ENCODE data around the gene SEMG1.

The SEMG1 gene

GRCh38 chr20:45258664-45259063, 51.8 kb downstream of the SEMG1 start:
- no peak overlapping the region for H3K27ac ChIP-seq
- H3K4me1 ChIP-seq (ENCODE audit: low read depth, poor library complexity, severe bottlenecking), result peaks cover 34% of the 10 kb centered on the region
- no peak for TF ChIP-seq CTCF (conservative IDR thresholded peaks at IDR 0.05; ENCODE audit: low read depth, low read length)
- H3K36me3 ChIP-seq (ENCODE audit: insufficient read depth), result no peaks in the 10 kb centered on the region
- no peak overlapping the region for H3K4me2 ChIP-seq
- no peak overlapping the region for H3K4me3 ChIP-seq (IDR thresholded peaks at IDR 0.05; ENCODE audit: insufficient read depth, low read depth, low read length)
- no peak overlapping the region for H3K9ac ChIP-seq
- H4K20me1 ChIP-seq (ENCODE audit: insufficient read depth), result no peaks in the 10 kb centered on the region
- no peaks in the 10 kb centered on the region for H3K27me3 ChIP-seq (ENCODE audit: insufficient read depth, low read depth)
- H2AFZ ChIP-seq (ENCODE audit: low read depth), result no peak overlapping the region
- H3K79me2 ChIP-seq (ENCODE audit: insufficient read depth, low read depth), result no peaks in the 10 kb centered on the region

All from KMS-11 (cell line).